GM12865 (cell line): ENCODE measurements around the gene SPATA3.

Experiments
- DNase-seq: peaks from one replicate; pipeline ENCODE4 v3.0.0; 2010; ENCODE audit warnings: low read depth
- H3K4me3 ChIP-seq: 2 replicates; pipeline ENCODE4 v1.5.1; 2011; ENCODE audit warnings: mild to moderate bottlenecking, low read depth, low read length, control low read depth
- CTCF ChIP-seq: IDR thresholded peaks from 2 replicates; pipeline ENCODE4 v1.5.1; 2011; ENCODE audit warnings: low read length, control low read depth, low read depth, inconsistent platforms; ENCODE audit not compliant: insufficient read depth; ENCODE audit errors: missing control alignments

Gene SPATA3

GRCh38 chr2:231034291-231034882, 38.5 kb downstream of the SPATA3 start:
- TF ChIP-seq CTCF, result no peak
- no peak overlapping the region for H3K4me3 ChIP-seq
- peak; percentile 15 for DNase-seq

GRCh38 chr2:231036131-231036530, 40.2 kb downstream of the SPATA3 start:
- no peak for DNase-seq
- no peak for TF ChIP-seq CTCF

GRCh38 chr2:231036578-231037106, 40.7 kb downstream of the SPATA3 start:
- TF ChIP-seq CTCF, result no peak
- DNase-seq, result no peak
- H3K4me3 ChIP-seq, result no peak overlapping the region

More at GRCh38 chr2:231036131-231036530, 40.2 kb downstream of the SPATA3 start:
- no peak overlapping the region for H3K4me3 ChIP-seq

GRCh38 chr2:231037202-231037730, 41.3 kb downstream of the SPATA3 start, which contains the start of gene C2orf72:
Gene C2orf72 (plus strand): TSS chr2:231037523. CDS start chr2:231037566, 43 bp downstream.
- TF ChIP-seq CTCF, result no peak
- H3K4me3 ChIP-seq, result peak within 1 kb of the TSS; percentile 31; the same call in 1 of the 2 replicates
- DNase-seq, result no peak

GRCh38 chr2:231037731-231038482, 42.0 kb downstream of the SPATA3 start:
- TF ChIP-seq CTCF, result no peak
- peak; percentile 18 for DNase-seq
- peak overlapping the region; percentile 31; the same call in 1 of the 2 replicates for H3K4me3 ChIP-seq

- no peak for DNase-seq
- no peak overlapping the region for H3K4me3 ChIP-seq
- TF ChIP-seq CTCF, result no peak
Measured at GRCh38 chr2:231038483-231039293, 42.8 kb downstream of the SPATA3 start.
